HepG2 (cell line): ENCODE measurements around the gene IQCN. TPM values are rescaled to one million over a fixed set of nuclear protein-coding genes. Genes with fewer than 3 reads are reported as not detected.

Experiments used
- AKNA ChIP-seq: sonication (generic); formaldehyde crosslinking; IDR thresholded peaks from 2 replicates; pipeline ENCODE4 v1.4.0; 2020; ENCODE audit warnings: missing genetic modification reagents, borderline replicate concordance
- CREB1 ChIP-seq, 2 experiments: fragments of 450-650 bp in 1 of 2; IDR thresholded peaks; 2 replicates each; pipeline ENCODE4 v1.6.1; 2016 to 2017; ENCODE audit warnings: control low read depth in 1 of 2, mild to moderate bottlenecking in 1 of 2, missing compliant biosample characterization in 1 of 2, missing genetic modification characterization in 1 of 2
- GFI1 ChIP-seq: sonication (generic); formaldehyde crosslinking; IDR thresholded peaks from 2 replicates; pipeline ENCODE4 v1.5.0; 2020; ENCODE audit warnings: missing genetic modification reagents, mild to moderate bottlenecking, borderline replicate concordance
- HOXA5 ChIP-seq: sonication (generic); formaldehyde crosslinking; IDR thresholded peaks from 2 replicates; pipeline ENCODE4 v1.4.0; 2020; ENCODE audit warnings: missing genetic modification reagents
- PPARG ChIP-seq: conservative IDR thresholded peaks from 2 replicates; pipeline ENCODE4 v1.6.1; 2016; ENCODE audit warnings: missing biosample characterization, missing genetic modification reagents
- SNAI1 ChIP-seq: sonication (generic); formaldehyde crosslinking; IDR thresholded peaks from 2 replicates; pipeline ENCODE4 v1.5.0; 2020; ENCODE audit warnings: mild to moderate bottlenecking, missing genetic modification reagents, borderline replicate concordance
- SRY ChIP-seq: sonication (generic); formaldehyde crosslinking; IDR thresholded peaks from 2 replicates; pipeline ENCODE4 v1.8.0; 2022; ENCODE audit warnings: mild to moderate bottlenecking, missing genetic modification reagents
- THAP11 ChIP-seq: IDR thresholded peaks from 2 replicates; pipeline ENCODE4 v1.6.1; 2016; ENCODE audit warnings: missing biosample characterization, missing genetic modification reagents
- YEATS4 ChIP-seq: sonication (generic); formaldehyde crosslinking; IDR thresholded peaks from 2 replicates; pipeline ENCODE4 v1.4.0; 2020; ENCODE audit warnings: missing genetic modification reagents, borderline replicate concordance
- ZFP41 ChIP-seq: sonication (generic); formaldehyde crosslinking; IDR thresholded peaks from 2 replicates; pipeline ENCODE4 v1.4.0; 2020; ENCODE audit warnings: mild to moderate bottlenecking, missing genetic modification reagents, borderline replicate concordance
- ZNF549 ChIP-seq: sonication (generic); formaldehyde crosslinking; IDR thresholded peaks from 2 replicates; pipeline ENCODE4 v1.5.0; 2020; ENCODE audit warnings: missing genetic modification reagents
- ZNF652 ChIP-seq: IDR thresholded peaks from 2 replicates; pipeline ENCODE4 v1.6.1; 2016; ENCODE audit warnings: low read depth, borderline replicate concordance
- ZNF891 ChIP-seq: sonication (generic); formaldehyde crosslinking; IDR thresholded peaks from 2 replicates; pipeline ENCODE4 v1.5.0; 2020; ENCODE audit warnings: mild to moderate bottlenecking, missing genetic modification reagents
- polyA plus RNA-seq, 8 experiments: library from polyadenylated mRNA; depleted of rRNA in 3 of 8; stranded (reverse) in 7 of 8; unstranded in 1 of 8; fragments of >200 nt; fragmentation: Illumina TruSeq in 4 of 8; extraction: Trizol in 4 of 8; gene quantifications; 2 replicates each; pipeline versions ENCODE4 v1.2.1 to v1.2.3, GENCODE V29; 2011 to 2016; ENCODE audit warnings: low read depth in 4 of 8, missing spikeins in 1 of 8, mixed read lengths in 1 of 8; ENCODE audit not compliant: insufficient read depth in 1 of 8
- total RNA-seq, 5 experiments: library from RNA; depleted of rRNA; stranded (reverse); fragments of >200 nt; fragmentation: Illumina TruSeq; extraction: Trizol; gene quantifications; 2 replicates each; pipeline ENCODE4 v1.2.3, GENCODE V29; 2016; ENCODE audit warnings: low read depth in 1 of 5
- TF ChIP-seq, protein P1 (sequence below): sonication (generic); formaldehyde crosslinking; conservative IDR thresholded peaks from 2 replicates; pipeline ENCODE4 v1.4.0; 2020; ENCODE audit warnings: missing genetic modification reagents
- TF ChIP-seq, protein P2 (sequence below): sonication (generic); formaldehyde crosslinking; IDR thresholded peaks from 2 replicates; pipeline ENCODE4 v1.5.0; 2020; ENCODE audit warnings: mild to moderate bottlenecking, missing genetic modification reagents, borderline replicate concordance
- TF ChIP-seq, protein P3 (sequence below): sonication (generic); formaldehyde crosslinking; IDR thresholded peaks from 2 replicates; pipeline ENCODE4 v1.4.0; 2020; ENCODE audit warnings: missing genetic modification reagents

The IQCN gene
- total and polyA plus RNA-seq, 2 of the 13 experiments (the other 11 are each of a cell fraction or from before 2014, with no cell fraction given) = 0.04 to 0.18 TPM

- no peak for TF ChIP-seq AKNA (CRISPR knock-in tag)
- TF ChIP-seq, protein P1, sequence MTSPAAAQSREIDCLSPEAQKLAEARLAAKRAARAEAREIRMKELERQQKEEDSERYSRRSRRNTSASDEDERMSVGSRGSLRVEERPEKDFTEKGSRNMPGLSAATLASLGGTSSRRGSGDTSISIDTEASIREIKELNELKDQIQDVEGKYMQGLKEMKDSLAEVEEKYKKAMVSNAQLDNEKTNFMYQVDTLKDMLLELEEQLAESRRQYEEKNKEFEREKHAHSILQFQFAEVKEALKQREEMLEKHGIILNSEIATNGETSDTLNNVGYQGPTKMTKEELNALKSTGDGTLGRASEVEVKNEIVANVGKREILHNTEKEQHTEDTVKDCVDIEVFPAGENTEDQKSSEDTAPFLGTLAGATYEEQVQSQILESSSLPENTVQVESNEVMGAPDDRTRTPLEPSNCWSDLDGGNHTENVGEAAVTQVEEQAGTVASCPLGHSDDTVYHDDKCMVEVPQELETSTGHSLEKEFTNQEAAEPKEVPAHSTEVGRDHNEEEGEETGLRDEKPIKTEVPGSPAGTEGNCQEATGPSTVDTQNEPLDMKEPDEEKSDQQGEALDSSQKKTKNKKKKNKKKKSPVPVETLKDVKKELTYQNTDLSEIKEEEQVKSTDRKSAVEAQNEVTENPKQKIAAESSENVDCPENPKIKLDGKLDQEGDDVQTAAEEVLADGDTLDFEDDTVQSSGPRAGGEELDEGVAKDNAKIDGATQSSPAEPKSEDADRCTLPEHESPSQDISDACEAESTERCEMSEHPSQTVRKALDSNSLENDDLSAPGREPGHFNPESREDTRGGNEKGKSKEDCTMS (CRISPR knock-in tag) = no peak
- TF ChIP-seq, protein P2, sequence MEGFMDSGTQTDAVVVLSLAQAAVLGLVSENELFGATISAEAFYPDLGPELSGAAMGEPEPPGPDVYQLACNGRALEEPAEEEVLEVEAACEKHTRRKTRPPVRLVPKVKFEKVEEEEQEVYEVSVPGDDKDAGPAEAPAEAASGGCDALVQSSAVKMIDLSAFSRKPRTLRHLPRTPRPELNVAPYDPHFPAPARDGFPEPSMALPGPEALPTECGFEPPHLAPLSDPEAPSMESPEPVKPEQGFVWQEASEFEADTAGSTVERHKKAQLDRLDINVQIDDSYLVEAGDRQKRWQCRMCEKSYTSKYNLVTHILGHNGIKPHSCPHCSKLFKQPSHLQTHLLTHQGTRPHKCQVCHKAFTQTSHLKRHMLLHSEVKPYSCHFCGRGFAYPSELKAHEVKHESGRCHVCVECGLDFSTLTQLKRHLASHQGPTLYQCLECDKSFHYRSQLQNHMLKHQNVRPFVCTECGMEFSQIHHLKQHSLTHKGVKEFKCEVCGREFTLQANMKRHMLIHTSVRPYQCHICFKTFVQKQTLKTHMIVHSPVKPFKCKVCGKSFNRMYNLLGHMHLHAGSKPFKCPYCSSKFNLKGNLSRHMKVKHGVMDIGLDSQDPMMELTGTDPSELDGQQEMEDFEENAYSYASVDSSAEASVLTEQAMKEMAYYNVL (CRISPR knock-in tag) = peak; percentile 85; the same call in 1 of the 2 replicates
- peak; percentile 54 for TF ChIP-seq YEATS4 (CRISPR knock-in tag)
- no peak for TF ChIP-seq SNAI1 (CRISPR knock-in tag)
- TF ChIP-seq PPARG (CRISPR knock-in tag) = peak; percentile 64; the same call in 1 of the 2 replicates
- TF ChIP-seq ZNF891 (CRISPR knock-in tag) = no peak
- TF ChIP-seq THAP11 (CRISPR knock-in tag) = peak; percentile 68
- peak; percentile 52; the same call in 1 of the 2 replicates for TF ChIP-seq ZNF652 (CRISPR knock-in tag)
- peak; percentile 71; the same call in 1 of the 2 replicates for TF ChIP-seq SRY (CRISPR knock-in tag)
- TF ChIP-seq, protein P3, sequence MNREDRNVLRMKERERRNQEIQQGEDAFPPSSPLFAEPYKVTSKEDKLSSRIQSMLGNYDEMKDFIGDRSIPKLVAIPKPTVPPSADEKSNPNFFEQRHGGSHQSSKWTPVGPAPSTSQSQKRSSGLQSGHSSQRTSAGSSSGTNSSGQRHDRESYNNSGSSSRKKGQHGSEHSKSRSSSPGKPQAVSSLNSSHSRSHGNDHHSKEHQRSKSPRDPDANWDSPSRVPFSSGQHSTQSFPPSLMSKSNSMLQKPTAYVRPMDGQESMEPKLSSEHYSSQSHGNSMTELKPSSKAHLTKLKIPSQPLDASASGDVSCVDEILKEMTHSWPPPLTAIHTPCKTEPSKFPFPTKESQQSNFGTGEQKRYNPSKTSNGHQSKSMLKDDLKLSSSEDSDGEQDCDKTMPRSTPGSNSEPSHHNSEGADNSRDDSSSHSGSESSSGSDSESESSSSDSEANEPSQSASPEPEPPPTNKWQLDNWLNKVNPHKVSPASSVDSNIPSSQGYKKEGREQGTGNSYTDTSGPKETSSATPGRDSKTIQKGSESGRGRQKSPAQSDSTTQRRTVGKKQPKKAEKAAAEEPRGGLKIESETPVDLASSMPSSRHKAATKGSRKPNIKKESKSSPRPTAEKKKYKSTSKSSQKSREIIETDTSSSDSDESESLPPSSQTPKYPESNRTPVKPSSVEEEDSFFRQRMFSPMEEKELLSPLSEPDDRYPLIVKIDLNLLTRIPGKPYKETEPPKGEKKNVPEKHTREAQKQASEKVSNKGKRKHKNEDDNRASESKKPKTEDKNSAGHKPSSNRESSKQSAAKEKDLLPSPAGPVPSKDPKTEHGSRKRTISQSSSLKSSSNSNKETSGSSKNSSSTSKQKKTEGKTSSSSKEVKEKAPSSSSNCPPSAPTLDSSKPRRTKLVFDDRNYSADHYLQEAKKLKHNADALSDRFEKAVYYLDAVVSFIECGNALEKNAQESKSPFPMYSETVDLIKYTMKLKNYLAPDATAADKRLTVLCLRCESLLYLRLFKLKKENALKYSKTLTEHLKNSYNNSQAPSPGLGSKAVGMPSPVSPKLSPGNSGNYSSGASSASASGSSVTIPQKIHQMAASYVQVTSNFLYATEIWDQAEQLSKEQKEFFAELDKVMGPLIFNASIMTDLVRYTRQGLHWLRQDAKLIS (CRISPR knock-in tag) = no peak
- peak; percentile 73 for TF ChIP-seq GFI1 (CRISPR knock-in tag)
- no peak for TF ChIP-seq ZFP41 (CRISPR knock-in tag)
- TF ChIP-seq CREB1 (IDR thresholded peaks at IDR 0.05) = peak; percentile 62
- peak; percentile 63; the same call in 1 of the 2 replicates for TF ChIP-seq CREB1 (CRISPR knock-in tag; IDR thresholded peaks at IDR 0.05)
- no peak; the same call in 1 of the 2 replicates for TF ChIP-seq HOXA5
- TF ChIP-seq ZNF549 (CRISPR knock-in tag) = no peak
Observed at GRCh38 chr19:18319591-18320135, 45.4 kb upstream of the IQCN start (continued).
